Activated naive CD4-positive, alpha-beta T cell treated with Interleukin-2 at 50 U/mL for 16 hours (primary cell): ENCODE data around the gene SLC5A1.

Source experiments
- DNase-seq: peaks from one replicate; pipeline ENCODE4 v3.0.0-alpha.2; 2020

The SLC5A1 gene

GRCh38 chr22:32042924-32043323 is at the start of gene SLC5A1:
Gene SLC5A1, plus strand, starts transcription at chr22:32043261. Its CDS starts 21 bp downstream, at chr22:32043282.
- DNase-seq = no peak

GRCh38 chr22:31995046-31995445 is 48.0 kb upstream of the SLC5A1 start:
- DNase-seq = no peak

- no peak for DNase-seq
These were observed 47.3 kb upstream of the SLC5A1 start for GRCh38 chr22:31995807-31996206.

GRCh38 chr22:31998784-31999385 is 44.2 kb upstream of the SLC5A1 start:
- no peak for DNase-seq

GRCh38 chr22:32000181-32000580 is 42.9 kb upstream of the SLC5A1 start:
- no peak for DNase-seq

- DNase-seq = no peak
These were observed 37.6 kb upstream of the SLC5A1 start for GRCh38 chr22:32005453-32005852.

GRCh38 chr22:32013200-32013599 is 29.9 kb upstream of the SLC5A1 start:
- DNase-seq = no peak

GRCh38 chr22:32016081-32016480 is 27.0 kb upstream of the SLC5A1 start:
- no peak for DNase-seq

GRCh38 chr22:32018056-32018455 is 25.0 kb upstream of the SLC5A1 start:
- DNase-seq = no peak

- DNase-seq = no peak
These were observed 22.9 kb upstream of the SLC5A1 start for GRCh38 chr22:32020117-32020516.

GRCh38 chr22:32021716-32022115 is 21.3 kb upstream of the SLC5A1 start:
- DNase-seq = no peak

- no peak for DNase-seq
These were observed 19.7 kb upstream of the SLC5A1 start for GRCh38 chr22:32023251-32023827.

- no peak for DNase-seq
These were observed 18.3 kb upstream of the SLC5A1 start for GRCh38 chr22:32024796-32025195.

- no peak for DNase-seq
These were observed 12.4 kb upstream of the SLC5A1 start for GRCh38 chr22:32030518-32031247.

- DNase-seq = no peak
These were observed 11.6 kb upstream of the SLC5A1 start for GRCh38 chr22:32031466-32031865.

- no peak for DNase-seq
These were observed 8.8 kb upstream of the SLC5A1 start for GRCh38 chr22:32034275-32034674.

- DNase-seq = no peak
These were observed 5.8 kb upstream of the SLC5A1 start for GRCh38 chr22:32037236-32037635.

- DNase-seq = no peak
These were observed 2.6 kb upstream of the SLC5A1 start for GRCh38 chr22:32040324-32040904.

GRCh38 chr22:32043391-32043790 is 330 bp downstream of the SLC5A1 start:
- DNase-seq = no peak

- DNase-seq = no peak
These were observed 1.4 kb downstream of the SLC5A1 start for GRCh38 chr22:32044477-32044876.

GRCh38 chr22:32044913-32045312 is 1.9 kb downstream of the SLC5A1 start:
- no peak for DNase-seq

GRCh38 chr22:32048069-32048468 is 5.0 kb downstream of the SLC5A1 start:
- no peak for DNase-seq

GRCh38 chr22:32050678-32051515 is 7.8 kb downstream of the SLC5A1 start:
- peak; percentile 78 for DNase-seq
